ENCODE results near the gene SPIRE2.
A peak's percentile ranks its signal among the peaks of the same experiment; 100 is the strongest.
"Not testable (repeated sequence)": the region's sequence is repeated elsewhere in the genome, so short reads cannot be mapped to it uniquely, and the experiment has no call there.

SPIRE2 gene

GRCh38 chr16:89871895-89872294, 43.6 kb downstream of the SPIRE2 start:
- no peak for DNase-seq

DNA sequence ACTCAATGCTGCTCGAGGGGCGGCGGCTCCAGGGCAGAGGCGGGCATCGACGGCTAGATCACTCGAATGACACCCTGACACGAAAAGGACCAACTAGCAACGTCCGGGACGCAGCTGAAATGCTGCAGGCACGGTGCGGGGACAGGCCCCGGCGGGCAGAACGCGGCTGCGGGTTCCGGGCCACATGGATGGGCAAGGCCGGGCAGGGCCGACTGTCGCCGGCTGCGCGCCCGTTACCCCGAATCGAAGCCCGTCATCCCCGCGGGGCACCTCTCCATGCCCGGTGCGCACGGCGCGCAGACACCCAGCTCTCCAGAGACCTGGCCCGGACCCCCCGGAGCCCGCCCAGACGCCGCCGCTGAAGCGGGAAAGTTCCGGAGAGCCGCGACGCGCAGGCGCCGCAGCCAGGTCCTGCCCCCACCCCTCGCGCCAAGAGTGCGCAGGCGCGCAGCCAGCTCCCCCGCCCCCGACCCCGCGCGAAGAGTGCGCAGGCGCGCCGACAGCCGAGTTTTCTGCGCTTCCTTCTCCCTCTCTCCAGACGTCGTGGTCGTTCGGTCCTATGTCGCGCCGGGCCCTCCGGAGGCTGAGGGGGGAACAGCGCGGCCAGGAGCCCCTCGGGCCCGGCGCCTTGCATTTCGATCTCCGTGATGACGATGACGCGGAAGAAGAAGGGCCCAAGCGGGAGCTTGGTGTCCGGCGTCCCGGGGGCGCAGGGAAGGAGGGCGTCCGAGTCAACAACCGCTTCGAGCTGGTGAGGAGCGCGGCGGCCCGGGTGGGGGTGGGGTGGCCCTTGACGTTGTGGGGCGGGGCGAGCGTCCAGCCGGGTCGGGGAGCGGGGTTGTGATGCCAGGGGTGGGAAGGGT, 45.1 kb downstream of the SPIRE2 start, which contains the start of gene TCF25:
TSS of gene TCF25 (plus strand) at position 484 of the 863 bp plus-strand sequence. CDS start at position 560, 76 bp downstream.
- DNase-seq, result peak; percentile 90

GRCh38 chr16:89873972-89874689, 45.9 kb downstream of the SPIRE2 start:
- DNase-seq, result peak; percentile 97

DNA sequence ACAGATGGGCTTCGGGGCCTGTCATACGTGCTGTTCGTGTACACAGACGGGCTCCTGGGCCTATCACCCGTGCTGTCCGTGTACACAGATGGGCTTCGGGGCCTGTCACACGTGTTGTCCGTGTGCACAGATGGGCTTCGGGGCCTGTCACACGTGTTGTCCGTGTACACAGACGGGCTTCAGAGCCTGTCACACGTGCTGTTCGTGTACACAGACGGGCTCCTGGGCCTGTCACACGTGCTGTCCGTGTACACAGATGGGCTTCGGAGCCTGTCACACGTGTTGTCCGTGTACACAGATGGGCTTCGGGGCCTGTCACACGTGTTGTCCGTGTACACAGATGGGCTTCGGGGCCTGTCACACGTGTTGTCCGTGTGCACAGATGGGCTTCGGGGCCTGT, 50.8 kb downstream of the SPIRE2 start:
- not testable (repeated sequence) for DNase-seq

DNA sequence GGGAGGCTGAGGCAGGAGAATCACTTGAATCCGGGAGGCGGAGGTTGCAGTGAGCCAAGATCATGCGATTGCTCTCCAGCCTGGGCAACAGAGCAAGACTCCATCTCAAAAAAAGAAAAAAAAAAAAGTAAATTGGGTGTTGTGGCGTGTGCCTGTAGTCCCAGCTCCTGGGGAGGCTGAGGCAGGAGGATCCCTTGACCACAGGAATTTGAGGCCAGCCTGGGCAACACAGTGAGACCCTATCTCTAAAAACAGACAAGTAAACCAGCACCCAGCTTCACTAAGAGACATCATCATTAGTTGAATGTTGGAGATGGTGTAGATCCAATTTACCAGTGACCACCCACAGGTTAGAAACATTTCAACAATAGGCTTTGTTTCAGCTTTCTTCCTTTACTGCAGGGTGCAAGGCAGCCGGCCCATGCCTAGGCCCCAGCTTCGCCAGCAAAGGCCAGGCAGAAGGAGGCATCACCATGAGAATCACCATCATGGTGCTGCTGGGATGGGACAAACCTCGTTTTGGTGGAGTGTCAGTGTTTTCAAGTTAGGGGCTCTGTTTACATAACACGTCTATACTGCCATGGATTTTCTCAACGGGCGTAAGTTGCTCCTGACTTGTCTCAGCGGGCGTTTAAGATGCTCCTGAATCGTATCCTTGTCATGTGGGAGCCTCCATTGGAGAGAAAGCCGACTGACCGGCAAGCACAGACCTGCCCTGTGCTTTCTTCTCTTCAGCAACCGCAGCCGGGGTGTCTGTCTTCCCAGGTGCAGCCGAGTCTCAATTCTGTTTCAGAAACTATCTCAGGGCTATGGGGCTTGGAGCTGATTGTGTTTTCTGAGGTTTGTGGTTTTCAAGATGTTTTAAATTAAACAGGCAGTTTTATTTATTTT, 52.4 kb downstream of the SPIRE2 start:
- DNase-seq, result no peak

GRCh38 chr16:89881368-89881730, 53.1 kb downstream of the SPIRE2 start:
- DNase-seq, result no peak

- no peak for DNase-seq
Measured at GRCh38 chr16:89883346-89884040, 55.2 kb downstream of the SPIRE2 start.

GRCh38 chr16:89884041-89884421, 55.8 kb downstream of the SPIRE2 start:
- DNase-seq, result no peak

- no peak for DNase-seq
Measured at GRCh38 chr16:89887243-89887642, 59.0 kb downstream of the SPIRE2 start.

DNA sequence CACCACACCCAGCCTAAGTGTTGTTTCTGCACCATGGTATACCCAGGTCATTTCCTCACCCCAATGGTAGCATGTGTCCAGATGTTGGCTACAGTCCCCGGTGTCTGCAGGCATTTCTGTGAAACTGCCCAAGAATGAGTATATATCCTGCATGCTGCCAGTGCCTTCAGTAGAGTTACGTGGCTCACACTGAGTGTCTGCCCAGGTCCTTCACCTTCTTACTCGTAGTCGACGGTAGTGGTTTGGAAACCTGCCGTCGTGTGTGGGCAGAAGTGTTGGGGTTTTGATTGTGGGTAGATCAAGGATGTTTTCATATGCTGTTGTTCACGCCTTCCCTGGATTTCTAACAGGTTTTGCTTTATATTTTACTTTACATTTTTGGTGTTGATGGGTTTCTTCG, 61.9 kb downstream of the SPIRE2 start:
- peak; percentile 49 for DNase-seq

GRCh38 chr16:89890886-89891657, 62.8 kb downstream of the SPIRE2 start:
- DNase-seq, result no peak

GRCh38 chr16:89892055-89892630, 63.9 kb downstream of the SPIRE2 start:
- DNase-seq, result no peak

GRCh38 chr16:89892635-89893034, 64.4 kb downstream of the SPIRE2 start:
- DNase-seq, result no peak

GRCh38 chr16:89893642-89894548, 65.6 kb downstream of the SPIRE2 start:
- DNase-seq, result no peak

- no peak for DNase-seq
Measured at GRCh38 chr16:89895482-89896250, 67.4 kb downstream of the SPIRE2 start.

- DNase-seq, result no peak
Measured at GRCh38 chr16:89897204-89897603, 68.9 kb downstream of the SPIRE2 start.

DNA sequence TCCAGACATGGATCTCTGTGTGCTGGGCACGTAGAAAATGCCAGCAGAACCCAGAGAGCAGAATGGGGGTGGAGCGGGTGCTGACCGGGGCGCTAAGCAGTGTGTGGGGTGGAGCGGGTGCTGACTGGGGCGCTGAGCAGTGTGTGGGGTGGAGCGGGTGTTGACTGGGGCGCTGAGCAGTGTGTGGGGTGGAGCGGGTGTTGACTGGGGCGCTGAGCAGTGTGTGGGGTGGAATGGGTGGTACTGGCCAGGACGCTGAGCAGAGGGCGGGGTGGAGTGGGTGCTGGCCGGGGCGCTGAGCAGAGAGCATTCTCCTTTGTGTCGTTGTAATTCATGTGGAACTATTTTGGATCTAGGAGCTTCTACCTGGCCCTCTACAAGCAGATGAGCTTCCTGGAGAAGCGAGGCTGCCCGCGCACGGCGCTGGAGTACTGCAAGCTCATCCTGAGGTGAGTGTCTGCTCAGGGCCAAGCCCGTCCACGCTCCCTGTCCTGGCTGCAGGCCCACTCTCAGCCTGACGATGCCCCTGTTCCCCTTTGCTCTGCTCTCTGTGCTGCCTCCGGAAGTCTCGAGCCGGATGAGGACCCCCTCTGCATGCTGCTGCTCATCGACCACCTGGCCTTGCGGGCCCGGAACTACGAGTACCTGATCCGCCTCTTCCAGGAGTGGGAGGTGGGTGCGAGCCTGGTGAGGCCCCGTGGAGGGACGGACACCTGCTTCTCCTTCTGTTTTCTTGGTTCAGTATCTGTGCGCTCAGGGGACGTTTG, 70.1 kb downstream of the SPIRE2 start:
- no peak for DNase-seq

DNA sequence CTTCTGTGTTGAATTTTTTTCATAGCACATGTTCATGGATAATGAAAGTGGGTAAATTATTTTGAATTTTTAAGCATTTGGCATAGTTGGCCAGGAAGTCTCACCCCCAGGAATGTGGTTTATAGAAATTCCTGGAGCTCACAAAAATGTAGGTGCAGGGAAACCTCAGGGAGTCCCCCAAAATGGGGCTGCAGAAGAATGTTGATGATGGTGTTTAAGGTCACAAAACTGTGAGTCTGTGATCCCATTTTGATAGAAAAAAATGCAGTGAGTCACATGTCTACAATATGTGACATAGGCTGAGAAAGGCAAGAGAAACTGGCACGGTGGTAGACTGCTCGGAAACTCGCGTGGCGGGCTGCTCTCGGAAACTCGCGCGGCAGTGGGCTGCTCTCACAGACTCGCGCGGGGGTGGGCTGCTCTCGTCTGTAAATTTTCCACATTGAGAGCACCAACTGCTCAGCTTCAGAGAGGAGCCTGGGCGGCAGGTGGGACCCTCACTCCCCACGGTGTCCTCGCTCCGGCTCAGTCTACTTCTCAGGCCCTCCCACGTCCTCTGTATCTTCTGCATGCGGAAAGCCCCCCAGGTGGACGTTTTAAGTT, 71.7 kb downstream of the SPIRE2 start:
- DNase-seq, result no peak

All from activated CD4-positive, alpha-beta T cell treated with anti-CD3 and anti-CD28 coated beads, Interleukin-2, amount 50 U/mL, for 16 hours (primary cell).